H9 (cell line): Measurements from ENCODE around the gene EFNA5. TPM values are rescaled to one million over a fixed set of nuclear protein-coding genes. Genes with fewer than 3 reads are reported as not detected.

Experiments used
- DNase-seq: peaks from one replicate; pipeline ENCODE4 v3.0.0-alpha.2; 2017
- H2AFZ ChIP-seq: one replicate; pipeline ENCODE4 v1.6.1; 2013; ENCODE audit warnings: mild to moderate bottlenecking, low read length, control low read depth, moderate library complexity
- H2AK5ac ChIP-seq: 2 replicates; pipeline ENCODE4 v1.6.1; 2013; ENCODE audit warnings: low read length, control low read depth, mixed read lengths; ENCODE audit not compliant: insufficient read length
- H2BK120ac ChIP-seq: one replicate; pipeline ENCODE4 v1.6.1; 2013; ENCODE audit warnings: low read depth, mild to moderate bottlenecking, low read length, control low read depth, inconsistent platforms; ENCODE audit not compliant: poor library complexity, severe bottlenecking
- H2BK12ac ChIP-seq: 2 replicates; pipeline ENCODE4 v1.6.1; 2013; ENCODE audit warnings: low read length, control low read depth, mixed read lengths, low read depth; ENCODE audit not compliant: insufficient read length
- H2BK15ac ChIP-seq: 2 replicates; pipeline ENCODE4 v1.6.1; 2013; ENCODE audit warnings: low read depth, low read length, control low read depth
- H2BK20ac ChIP-seq: one replicate; pipeline ENCODE4 v1.6.1; 2013; ENCODE audit warnings: low read depth, mild to moderate bottlenecking, low read length, control low read depth, inconsistent platforms; ENCODE audit not compliant: poor library complexity, severe bottlenecking
- H2BK5ac ChIP-seq: 2 replicates; pipeline ENCODE4 v1.6.1; 2013; ENCODE audit warnings: low read length, control low read depth, mixed read lengths; ENCODE audit not compliant: insufficient read length
- H3K14ac ChIP-seq: 2 replicates; pipeline ENCODE4 v1.6.1; 2013; ENCODE audit warnings: low read length, control low read depth; ENCODE audit not compliant: insufficient read depth
- H3K18ac ChIP-seq: 2 replicates; pipeline ENCODE4 v1.6.1; 2013; ENCODE audit warnings: low read depth, mild to moderate bottlenecking, mixed read lengths, low read length, control low read depth; ENCODE audit not compliant: insufficient read length
- H3K23ac ChIP-seq: 2 replicates; pipeline ENCODE4 v1.6.1; 2013; ENCODE audit warnings: low read length, control low read depth, mixed read lengths, low read depth; ENCODE audit not compliant: insufficient read length
- H3K23me2 ChIP-seq: 2 replicates; pipeline ENCODE4 v1.6.1; 2013; ENCODE audit warnings: low read depth, mild to moderate bottlenecking, mixed read lengths, low read length, control low read depth; ENCODE audit not compliant: insufficient read length, poor library complexity, severe bottlenecking
- H3K27ac ChIP-seq: 2 replicates; pipeline ENCODE4 v1.5.1; 2013; ENCODE audit warnings: low read length, control low read depth, mixed read lengths, low read depth; ENCODE audit not compliant: insufficient read length
- H3K27me3 ChIP-seq: 2 replicates; pipeline ENCODE4 v1.6.1; 2013; ENCODE audit warnings: low read length, control low read depth, inconsistent platforms; ENCODE audit not compliant: insufficient read depth
- H3K4ac ChIP-seq: 2 replicates; pipeline ENCODE4 v1.6.1; 2013; ENCODE audit warnings: low read depth, mild to moderate bottlenecking, control low read depth, inconsistent platforms, low read length, moderate library complexity
- H3K4me1 ChIP-seq: 2 replicates; pipeline ENCODE4 v1.6.1; 2013; ENCODE audit warnings: low read length, control low read depth, inconsistent platforms; ENCODE audit not compliant: insufficient read depth
- H3K4me2 ChIP-seq: 2 replicates; pipeline ENCODE4 v1.6.1; 2013; ENCODE audit warnings: low read length, control low read depth, mixed read lengths; ENCODE audit not compliant: insufficient read length, insufficient read depth
- H3K56ac ChIP-seq: 2 replicates; pipeline ENCODE4 v1.6.1; 2013; ENCODE audit warnings: low read depth, mild to moderate bottlenecking, mixed read lengths, low read length, control low read depth; ENCODE audit not compliant: insufficient read length
- H3K79me1 ChIP-seq: 2 replicates; pipeline ENCODE4 v1.6.1; 2013; ENCODE audit warnings: low read depth, mild to moderate bottlenecking, moderate library complexity, low read length, control low read depth, inconsistent platforms; ENCODE audit not compliant: insufficient read depth, poor library complexity, severe bottlenecking
- H3K79me2 ChIP-seq: 2 replicates; pipeline ENCODE4 v1.6.1; 2013; ENCODE audit warnings: low read length, control low read depth, inconsistent platforms; ENCODE audit not compliant: insufficient read depth
- H3K9ac ChIP-seq: 2 replicates; pipeline ENCODE4 v1.6.1; 2013; ENCODE audit warnings: low read length, control low read depth, mixed read lengths; ENCODE audit not compliant: insufficient read length; ENCODE audit errors: extremely low read depth
- H3K9me3 ChIP-seq: one replicate; pipeline ENCODE4 v1.6.1; 2013; ENCODE audit warnings: low read depth, low read length, inconsistent platforms; ENCODE audit not compliant: control insufficient read depth
- H3T11ph ChIP-seq: one replicate; pipeline ENCODE4 v1.6.1; 2013; ENCODE audit warnings: mild to moderate bottlenecking, low read length, control low read depth, inconsistent platforms
- H4K20me1 ChIP-seq: one replicate; pipeline ENCODE4 v1.6.1; 2013; ENCODE audit not compliant: control insufficient read depth, insufficient read length, insufficient read depth
- H4K5ac ChIP-seq: 2 replicates; pipeline ENCODE4 v1.6.1; 2013; ENCODE audit warnings: low read depth, mild to moderate bottlenecking, mixed read lengths, low read length, control low read depth; ENCODE audit not compliant: insufficient read length
- H4K8ac ChIP-seq: replicated peaks from 2 replicates; pipeline ENCODE4 v1.6.1; 2013; ENCODE audit warnings: low read length, control low read depth, mixed read lengths, low read depth; ENCODE audit not compliant: insufficient read length
- H4K91ac ChIP-seq: 2 replicates; pipeline ENCODE4 v1.6.1; 2013; ENCODE audit warnings: low read depth, mild to moderate bottlenecking, moderate library complexity, mixed read lengths, low read length, control low read depth; ENCODE audit not compliant: insufficient read length
- H3K27ac Mint-ChIP-seq, 3 experiments: 2 replicates in 2 of 3; 3 replicates in 1 of 3; pipeline ENCODE4 v1.8.0; 2020 to 2021; ENCODE audit warnings: mixed read lengths in 3 of 3, mild to moderate bottlenecking in 1 of 3, moderate library complexity in 1 of 3
- H3K27me3 Mint-ChIP-seq: 2 replicates; pipeline ENCODE4 v1.8.0; 2021; ENCODE audit warnings: low read depth, mild to moderate bottlenecking, moderate library complexity, mixed read lengths
- H3K36me3 Mint-ChIP-seq, 3 experiments: 2 replicates in 2 of 3; 3 replicates in 1 of 3; pipeline ENCODE4 v1.8.0; 2020 to 2021; ENCODE audit warnings: low read depth in 3 of 3, mixed read lengths in 3 of 3; ENCODE audit not compliant: insufficient read depth in 1 of 3
- H3K4me1 Mint-ChIP-seq, 2 experiments: 2 replicates each; pipeline ENCODE4 v1.8.0; 2020; ENCODE audit warnings: mixed read lengths in 2 of 2
- H3K4me3 Mint-ChIP-seq, 2 experiments: 2 replicates in 1 of 2; 3 replicates in 1 of 2; pipeline ENCODE4 v1.8.0; 2020 to 2021; ENCODE audit warnings: mild to moderate bottlenecking in 2 of 2, mixed read lengths in 2 of 2, moderate library complexity in 1 of 2
- H3K9me3 Mint-ChIP-seq, 2 experiments: 2 replicates in 1 of 2; 3 replicates in 1 of 2; pipeline ENCODE4 v1.8.0; 2020; ENCODE audit warnings: mild to moderate bottlenecking in 2 of 2, mixed read lengths in 2 of 2, moderate library complexity in 1 of 2
- CTCF ChIP-seq: fragments of 200-600 bp; sonication (generic); conservative IDR thresholded peaks from 3 replicates; pipeline ENCODE4 v1.8.0; 2021; ENCODE audit warnings: antibody characterized with exemption, mild to moderate bottlenecking
- WGBS: extraction: QIAGEN DNeasy Blood & Tissue Kit; methylation state at CpG from one replicate; pipeline ENCODE4 v1.1.7; 2013; ENCODE audit warnings: missing lambda C conversion rate, low lambda C conversion rate, mixed read lengths; ENCODE audit not compliant: insufficient read length; ENCODE audit errors: extremely low coverage; 5-methylcytosine and 5-hydroxymethylcytosine counted together
- total RNA-seq: library from RNA; stranded (reverse); gene quantifications from 2 replicates; pipeline ENCODE4 v1.2.1, GENCODE V29; 2021

EFNA5 gene
- total RNA-seq, 1 experiment from 2014 or later = 20.4 TPM

- H3K4me3 Mint-ChIP-seq = no peak overlapping the region
- Histone ChIP-seq H2BK120ac (no peak overlapping the region), H3K4ac (no peak overlapping the region), H3K9me3 (no peaks in the 10 kb centered on the region), H4K91ac (no peak overlapping the region), H4K20me1 (no peaks in the 10 kb centered on the region), H4K5ac (no peak overlapping the region), H2BK12ac (no peak overlapping the region), H2BK20ac (no peak overlapping the region), H2BK5ac (no peak overlapping the region), H3K23me2 (no peaks in the 10 kb centered on the region), H3K79me2 (no peaks in the 10 kb centered on the region), H3K4me2 (no peak overlapping the region), H3K9ac (no peak overlapping the region), H3K23ac (no peak overlapping the region), H3K14ac (no peak overlapping the region), H3K27me3 (no peaks in the 10 kb centered on the region), H2BK15ac (no peak overlapping the region), H3K79me1 (no peaks in the 10 kb centered on the region), H3K4me1 (no peaks in the 10 kb centered on the region), H3T11ph (no peak overlapping the region), H3K56ac (no peak overlapping the region), H2AFZ (no peak overlapping the region), H2AK5ac (no peak overlapping the region), H3K27ac (no peak overlapping the region), H4K8ac (no peak overlapping the region), H3K18ac (no peak overlapping the region)
- no peak for DNase-seq
- H3K4me1 Mint-ChIP-seq = peaks cover 13 to 17% of the 10 kb centered on the region in 2 experiments
- no peaks in the 10 kb centered on the region for H3K27me3 Mint-ChIP-seq
- H3K36me3 Mint-ChIP-seq = peaks cover 0 to 11% (median 1%) of the 10 kb centered on the region in 3 experiments; a peak in 4 of 7 replicates
- WGBS = no CpG with 5 or more reads among the region's 1 CpG
- TF ChIP-seq CTCF = no peak
- no peak overlapping the region for H3K27ac Mint-ChIP-seq
- H3K9me3 Mint-ChIP-seq = peaks cover 3 to 11% of the 10 kb centered on the region in 2 experiments
Observed at GRCh38 chr5:107687404-107687803, 16.7 kb upstream of the EFNA5 start.
